Parathyroid adenoma (tissue), 2 donors: ENCODE results near the gene PPP6C.
"Not testable (repeated sequence)": the region's sequence is repeated elsewhere in the genome, so short reads cannot be mapped to it uniquely, and the experiment has no call there.

Source experiments
- H2AFZ ChIP-seq: fragments of 300-600 bp; sonication (generic); one replicate; pipeline ENCODE4 v1.7.0; 2017; ENCODE audit warnings: antibody characterized with exemption, mild to moderate bottlenecking
- H3K27ac ChIP-seq: fragments of 300-600 bp; sonication (generic); one replicate; pipeline ENCODE4 v1.7.0; 2017
- H3K27me3 ChIP-seq: fragments of 300-600 bp; sonication (generic); one replicate; pipeline ENCODE4 v1.7.0; 2017; ENCODE audit warnings: low read length; ENCODE audit not compliant: control insufficient read depth, insufficient read depth
- H3K36me3 ChIP-seq: fragments of 300-600 bp; sonication (generic); one replicate; pipeline ENCODE4 v1.7.0; 2017; ENCODE audit warnings: low read length; ENCODE audit not compliant: control insufficient read depth, insufficient read depth
- H3K4me1 ChIP-seq: fragments of 300-600 bp; sonication (generic); one replicate; pipeline ENCODE4 v1.7.0; 2017; ENCODE audit warnings: control low read depth
- H3K4me2 ChIP-seq: fragments of 300-600 bp; sonication (generic); one replicate; pipeline ENCODE4 v1.7.0; 2017; ENCODE audit warnings: low read length
- H3K4me3 ChIP-seq: fragments of 300-600 bp; sonication (generic); one replicate; pipeline ENCODE4 v1.7.0; 2017; ENCODE audit warnings: low read depth, low read length
- H3K79me2 ChIP-seq: fragments of 300-600 bp; sonication (generic); one replicate; pipeline ENCODE4 v1.7.0; 2017; ENCODE audit warnings: control low read depth
- H3K9ac ChIP-seq: fragments of 300-600 bp; sonication (generic); one replicate; pipeline ENCODE4 v1.7.0; 2017; ENCODE audit warnings: mild to moderate bottlenecking
- H3K9me3 ChIP-seq: fragments of 300-600 bp; sonication (generic); one replicate; pipeline ENCODE4 v1.7.0; 2017; ENCODE audit warnings: low read length; ENCODE audit not compliant: control insufficient read depth
- TF ChIP-seq, protein P1 (sequence below): fragments of 300-600 bp; sonication (generic); IDR thresholded peaks from one replicate; pipeline ENCODE4 v1.7.0; 2017; ENCODE audit warnings: antibody characterized with exemption, mild to moderate bottlenecking
- donor health status: primary hyperparathyroidism.

PPP6C gene

DNA sequence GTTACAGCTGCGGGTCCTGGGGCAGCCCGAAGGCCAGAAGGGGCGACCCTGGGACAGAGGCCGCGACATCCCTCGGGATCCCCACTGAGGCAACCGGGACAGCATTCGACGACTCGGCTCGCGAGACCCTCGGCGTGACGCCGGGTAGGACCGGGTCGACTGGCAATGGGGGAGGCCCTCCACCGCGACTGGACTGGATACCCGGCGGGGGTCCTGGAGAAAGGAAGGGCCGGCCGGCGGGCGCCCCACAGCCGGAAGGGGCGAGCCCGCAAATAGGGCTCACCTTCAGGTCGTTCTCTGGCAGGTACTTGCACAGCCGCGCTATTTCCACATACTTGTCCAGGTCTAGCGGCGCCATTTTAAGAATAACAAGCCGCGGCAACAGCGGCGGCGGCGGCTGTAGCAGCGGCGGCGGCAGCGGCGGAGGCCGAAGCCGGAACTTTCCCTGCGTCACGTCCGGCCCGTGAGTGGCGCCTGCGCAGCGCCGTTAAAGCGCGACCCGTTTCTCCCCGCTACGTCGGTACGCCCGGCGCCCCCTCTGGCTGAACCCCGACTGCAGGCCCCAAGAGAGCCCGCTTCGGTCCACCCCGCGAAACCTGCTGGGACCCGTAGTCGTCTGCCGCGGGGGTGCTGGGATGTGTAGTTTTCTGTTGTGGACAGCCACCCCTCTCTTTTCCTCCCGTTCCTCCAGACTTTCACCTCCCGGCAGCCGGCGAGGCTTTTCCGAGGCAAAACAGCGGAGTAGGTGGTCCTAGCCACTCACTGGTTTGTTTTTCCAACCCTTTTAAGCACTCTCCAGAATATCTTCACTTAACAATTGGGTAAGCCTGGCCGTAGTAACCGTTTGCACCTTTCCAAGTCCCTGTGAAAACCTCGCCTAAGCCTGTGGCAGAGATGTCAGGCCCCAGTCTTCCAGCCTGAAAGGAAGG lies at the start of gene PPP6C:
PPP6C (minus strand) TSS at position 443 of the 929 bp plus-strand sequence; CDS start at position 358, 85 bp downstream.
- Histone ChIP-seq H3K27me3 (no peaks in the 10 kb centered on the region), H3K9ac (peak within 1 kb of the TSS; percentile 73), H3K4me3 (peak within 1 kb of the TSS; percentile 95), H3K4me1 (no peaks in the 10 kb centered on the region), H3K79me2 (peaks cover 24% of the 10 kb centered on the region), H3K36me3 (no peaks in the 10 kb centered on the region), H3K27ac (peak within 1 kb of the TSS; percentile 79), H2AFZ (peak within 1 kb of the TSS; percentile 84), H3K4me2 (peak within 1 kb of the TSS; percentile 73), H3K9me3 (no peaks in the 10 kb centered on the region)
- TF ChIP-seq, protein P1, sequence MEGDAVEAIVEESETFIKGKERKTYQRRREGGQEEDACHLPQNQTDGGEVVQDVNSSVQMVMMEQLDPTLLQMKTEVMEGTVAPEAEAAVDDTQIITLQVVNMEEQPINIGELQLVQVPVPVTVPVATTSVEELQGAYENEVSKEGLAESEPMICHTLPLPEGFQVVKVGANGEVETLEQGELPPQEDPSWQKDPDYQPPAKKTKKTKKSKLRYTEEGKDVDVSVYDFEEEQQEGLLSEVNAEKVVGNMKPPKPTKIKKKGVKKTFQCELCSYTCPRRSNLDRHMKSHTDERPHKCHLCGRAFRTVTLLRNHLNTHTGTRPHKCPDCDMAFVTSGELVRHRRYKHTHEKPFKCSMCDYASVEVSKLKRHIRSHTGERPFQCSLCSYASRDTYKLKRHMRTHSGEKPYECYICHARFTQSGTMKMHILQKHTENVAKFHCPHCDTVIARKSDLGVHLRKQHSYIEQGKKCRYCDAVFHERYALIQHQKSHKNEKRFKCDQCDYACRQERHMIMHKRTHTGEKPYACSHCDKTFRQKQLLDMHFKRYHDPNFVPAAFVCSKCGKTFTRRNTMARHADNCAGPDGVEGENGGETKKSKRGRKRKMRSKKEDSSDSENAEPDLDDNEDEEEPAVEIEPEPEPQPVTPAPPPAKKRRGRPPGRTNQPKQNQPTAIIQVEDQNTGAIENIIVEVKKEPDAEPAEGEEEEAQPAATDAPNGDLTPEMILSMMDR: peak; percentile 63

DNA sequence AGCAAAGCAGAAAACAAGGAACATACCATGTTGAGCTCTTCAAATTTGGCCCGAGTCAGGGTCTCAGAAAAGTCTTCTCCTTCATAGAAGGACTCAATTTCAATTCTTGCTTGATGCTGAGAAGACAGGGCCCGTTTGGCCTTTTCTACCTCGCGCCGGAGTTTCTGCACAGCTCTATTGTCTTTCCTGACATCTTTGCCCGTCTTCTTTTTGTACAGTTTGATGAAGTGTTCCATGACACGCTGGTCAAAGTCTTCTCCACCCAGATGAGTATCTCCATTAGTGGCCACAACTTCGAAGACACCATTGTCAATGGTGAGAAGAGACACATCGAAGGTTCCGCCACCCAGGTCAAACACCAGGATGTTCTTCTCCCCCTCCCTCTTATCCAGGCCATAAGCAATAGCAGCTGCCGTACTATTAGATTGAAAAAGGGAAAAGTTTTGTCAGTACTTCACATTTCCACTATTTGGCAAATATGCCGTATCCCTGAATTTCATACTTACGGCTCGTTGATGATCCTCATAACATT lies 49.4 kb upstream of the PPP6C start:
- H3K79me2 ChIP-seq: peaks cover 16% of the 10 kb centered on the region
- H3K4me3 ChIP-seq: no peak overlapping the region
- no peaks in the 10 kb centered on the region for H3K36me3 ChIP-seq
- no peak overlapping the region for H3K9ac ChIP-seq
- H3K27ac ChIP-seq: no peak overlapping the region
- H3K4me1 ChIP-seq: peaks cover 16% of the 10 kb centered on the region
- no peaks in the 10 kb centered on the region for H3K27me3 ChIP-seq
- H3K9me3 ChIP-seq: no peaks in the 10 kb centered on the region
- TF ChIP-seq, protein P1: no peak
- no peak overlapping the region for H3K4me2 ChIP-seq
- no peak overlapping the region for H2AFZ ChIP-seq

DNA sequence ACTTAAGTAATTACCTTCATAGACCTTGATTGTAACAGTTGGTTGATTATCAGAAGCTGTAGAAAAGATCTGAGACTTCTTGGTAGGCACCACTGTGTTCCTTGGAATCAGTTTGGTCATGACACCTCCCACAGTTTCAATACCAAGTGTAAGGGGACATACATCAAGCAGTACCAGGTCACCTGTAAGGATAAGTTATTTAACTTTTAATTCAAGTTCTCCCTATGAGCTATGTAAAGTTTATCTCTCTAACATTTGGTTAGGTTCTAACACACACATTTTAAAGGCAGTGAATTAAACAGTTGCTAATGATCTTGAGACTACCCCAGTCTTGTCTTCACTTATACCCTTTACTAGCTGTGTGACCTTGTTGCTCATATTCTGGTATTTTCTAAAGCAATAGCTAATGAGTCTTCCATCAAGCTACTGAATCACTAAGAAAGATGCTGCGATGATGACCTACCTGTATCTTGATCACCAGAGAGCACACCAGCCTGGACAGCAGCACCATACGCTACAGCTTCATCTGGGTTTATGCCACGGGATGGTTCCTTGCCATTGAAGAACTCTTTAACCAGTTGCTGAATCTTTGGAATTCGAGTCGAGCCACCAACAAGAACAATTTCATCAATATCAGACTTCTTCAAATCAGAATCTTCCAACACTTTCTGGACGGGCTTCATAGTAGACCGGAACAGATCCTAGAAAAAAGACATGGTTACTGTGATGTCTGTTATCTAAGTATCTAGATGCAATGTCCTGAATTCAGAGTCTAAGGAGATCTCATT lies 48.7 kb upstream of the PPP6C start:
- H3K27ac ChIP-seq: no peak overlapping the region
- no peak overlapping the region for H2AFZ ChIP-seq
- H3K79me2 ChIP-seq: peaks cover 16% of the 10 kb centered on the region
- no peak overlapping the region for H3K4me3 ChIP-seq
- no peak overlapping the region for H3K9ac ChIP-seq
- no peak overlapping the region for H3K4me2 ChIP-seq
- TF ChIP-seq, protein P1: no peak
- H3K27me3 ChIP-seq: no peaks in the 10 kb centered on the region
- no peaks in the 10 kb centered on the region for H3K36me3 ChIP-seq
- H3K4me1 ChIP-seq: peaks cover 16% of the 10 kb centered on the region
- H3K9me3 ChIP-seq: no peaks in the 10 kb centered on the region

DNA sequence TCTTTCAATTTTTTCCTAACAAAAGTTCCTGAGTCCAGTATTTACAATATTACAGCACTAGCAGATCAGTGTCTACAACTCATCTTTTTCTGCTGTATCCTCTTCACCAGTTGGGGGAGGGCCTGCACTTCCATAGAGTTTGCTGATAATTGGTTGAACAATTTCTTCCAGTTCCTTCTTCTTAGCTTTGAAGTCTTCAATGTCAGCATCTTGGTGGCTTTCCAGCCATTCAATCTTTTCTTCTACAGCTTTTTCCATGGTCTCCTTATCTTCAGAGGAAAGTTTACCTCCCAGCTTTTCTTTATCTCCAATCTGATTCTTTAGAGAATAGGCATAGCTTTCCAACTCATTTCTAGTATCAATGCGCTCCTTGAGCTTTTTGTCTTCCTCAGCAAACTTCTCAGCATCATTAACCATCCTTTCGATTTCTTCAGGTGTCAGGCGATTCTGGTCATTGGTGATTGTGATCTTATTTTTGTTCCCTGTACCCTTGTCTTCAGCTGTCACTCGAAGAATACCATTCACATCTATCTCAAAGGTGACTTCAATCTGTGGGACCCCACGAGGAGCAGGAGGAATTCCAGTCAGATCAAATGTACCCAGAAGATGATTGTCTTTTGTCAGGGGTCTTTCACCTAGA lies 47.0 kb upstream of the PPP6C start:
- peaks cover 13% of the 10 kb centered on the region for H3K4me1 ChIP-seq
- not testable (repeated sequence) for H3K27ac ChIP-seq, H3K36me3 ChIP-seq, H2AFZ ChIP-seq, H3K9ac ChIP-seq, H3K9me3 ChIP-seq, H3K4me3 ChIP-seq, H3K27me3 ChIP-seq
- peak overlapping the region; percentile 25 for H3K4me2 ChIP-seq
- H3K79me2 ChIP-seq: peaks cover 16% of the 10 kb centered on the region
